Mesendoderm (in vitro differentiated cells): ENCODE data around the gene LONP2.
A peak's percentile ranks its signal among the peaks of the same experiment; 100 is the strongest.

Experiments used
- DNase-seq: peaks from one replicate; pipeline ENCODE4 v3.0.0; 2013
- H2AK5ac ChIP-seq: 2 replicates; pipeline ENCODE4 v1.6.1; 2013; ENCODE audit warnings: low read length, inconsistent platforms
- H2BK120ac ChIP-seq: 2 replicates; pipeline ENCODE4 v1.6.1; 2013; ENCODE audit warnings: low read depth, mild to moderate bottlenecking, low read length, moderate library complexity, mixed read lengths
- H2BK15ac ChIP-seq: replicated peaks from 2 replicates; pipeline ENCODE4 v1.6.1; 2013; ENCODE audit warnings: low read depth, mild to moderate bottlenecking, moderate library complexity
- H2BK5ac ChIP-seq: 2 replicates; pipeline ENCODE4 v1.6.1; 2013; ENCODE audit warnings: low read length, inconsistent platforms
- H3K18ac ChIP-seq: 2 replicates; pipeline ENCODE4 v1.6.1; 2013; ENCODE audit warnings: mild to moderate bottlenecking, low read length, mixed read lengths
- H3K23ac ChIP-seq: one replicate; pipeline ENCODE4 v1.6.1; 2013; ENCODE audit warnings: low read length
- H3K27ac ChIP-seq: 2 replicates; pipeline ENCODE4 v1.5.1; 2013; ENCODE audit warnings: low read depth, mild to moderate bottlenecking, inconsistent platforms, low read length, moderate library complexity
- H3K27me3 ChIP-seq: 2 replicates; pipeline ENCODE4 v1.6.1; 2013; ENCODE audit warnings: low read length, control low read depth, mild to moderate bottlenecking, inconsistent platforms; ENCODE audit not compliant: insufficient read depth, poor library complexity
- H3K36me3 ChIP-seq: 2 replicates; pipeline ENCODE4 v1.6.1; 2013; ENCODE audit warnings: low read length, inconsistent platforms; ENCODE audit not compliant: control insufficient read depth, insufficient read depth
- H3K4ac ChIP-seq: one replicate; pipeline ENCODE4 v1.6.1; 2013; ENCODE audit warnings: low read depth, mild to moderate bottlenecking, low read length, moderate library complexity
- H3K4me1 ChIP-seq: 2 replicates; pipeline ENCODE4 v1.6.1; 2013; ENCODE audit warnings: low read depth, low read length, inconsistent platforms; ENCODE audit not compliant: control insufficient read depth
- H3K4me2 ChIP-seq: 2 replicates; pipeline ENCODE4 v1.6.1; 2013; ENCODE audit warnings: low read length
- H3K4me3 ChIP-seq: 2 replicates; pipeline ENCODE4 v1.5.1; 2013; ENCODE audit warnings: mild to moderate bottlenecking, low read length
- H3K56ac ChIP-seq: one replicate; pipeline ENCODE4 v1.6.1; 2013; ENCODE audit warnings: low read length
- H3K79me1 ChIP-seq: 2 replicates; pipeline ENCODE4 v1.6.1; 2013; ENCODE audit warnings: low read length, inconsistent platforms
- H3K79me2 ChIP-seq: 2 replicates; pipeline ENCODE4 v1.6.1; 2013; ENCODE audit warnings: mild to moderate bottlenecking, low read length; ENCODE audit not compliant: control insufficient read depth, insufficient read depth
- H3K9ac ChIP-seq: 2 replicates; pipeline ENCODE4 v1.6.1; 2013; ENCODE audit warnings: low read length, inconsistent platforms
- H4K5ac ChIP-seq: one replicate; pipeline ENCODE4 v1.6.1; 2013; ENCODE audit warnings: low read length
- H4K8ac ChIP-seq: one replicate; pipeline ENCODE4 v1.6.1; 2013; ENCODE audit warnings: low read depth, mild to moderate bottlenecking, control low read depth, low read length, moderate library complexity
- WGBS: extraction: QIAGEN DNeasy Blood & Tissue Kit; methylation state at CpG from one replicate; pipeline ENCODE4 v1.1.7; 2013; ENCODE audit warnings: low lambda C conversion rate, missing lambda C conversion rate; ENCODE audit not compliant: insufficient coverage; ENCODE audit errors: extremely low coverage; 5-methylcytosine and 5-hydroxymethylcytosine counted together

LONP2 gene

GRCh38 chr16:48294724-48295123 lies 50.6 kb downstream of the LONP2 start:
- Histone ChIP-seq H3K36me3 (no peaks in the 10 kb centered on the region), H3K18ac (no peak overlapping the region), H2BK5ac (no peak overlapping the region), H3K4me2 (no peak overlapping the region), H3K56ac (no peak overlapping the region), H2AK5ac (no peak overlapping the region), H3K4me3 (no peak overlapping the region), H2BK120ac (no peak overlapping the region), H3K23ac (no peak overlapping the region), H4K8ac (no peak overlapping the region), H3K27me3 (no peaks in the 10 kb centered on the region), H4K5ac (no peak overlapping the region), H3K4me1 (no peaks in the 10 kb centered on the region), H3K4ac (no peak overlapping the region), H2BK15ac (no peak overlapping the region), H3K79me2 (no peaks in the 10 kb centered on the region), H3K9ac (no peak overlapping the region), H3K27ac (no peak overlapping the region), H3K79me1 (no peaks in the 10 kb centered on the region)
- DNase-seq = no peak
- 100% methylated on average over 1 of the region's 1 CpG for WGBS

DNA sequence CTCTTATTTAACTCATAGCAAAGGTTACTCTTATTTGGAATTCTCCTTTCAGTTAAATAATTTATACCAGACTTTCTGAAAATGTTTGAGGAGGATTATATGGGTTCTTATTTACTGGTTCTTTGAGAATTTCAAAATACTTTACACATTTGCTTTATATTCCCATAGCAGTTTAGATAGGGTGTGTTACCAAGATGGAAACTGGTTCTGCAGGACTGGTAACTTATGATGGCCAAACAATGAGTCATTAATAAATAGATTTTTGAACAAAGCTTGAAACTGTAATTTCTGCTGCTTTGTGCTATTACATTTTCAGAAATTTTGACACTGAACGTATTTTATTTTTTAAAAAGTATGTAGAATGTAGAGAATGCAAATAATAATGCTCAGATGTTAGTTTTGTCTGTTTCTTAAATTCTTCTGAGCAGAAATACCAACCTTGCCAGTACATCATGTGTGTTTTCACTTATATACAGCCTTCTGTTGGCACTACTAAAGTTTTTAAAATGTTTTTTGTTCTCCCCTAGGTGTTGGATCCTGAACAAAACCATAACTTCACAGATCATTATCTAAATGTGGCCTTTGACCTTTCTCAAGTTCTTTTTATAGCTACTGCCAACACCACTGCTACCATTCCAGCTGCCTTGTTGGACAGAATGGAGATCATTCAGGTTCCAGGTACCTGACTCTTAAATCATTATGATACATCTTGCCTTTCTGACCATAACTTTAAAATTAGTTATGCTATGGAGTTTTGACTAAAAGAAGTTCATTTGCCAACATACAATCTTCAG lies 51.6 kb downstream of the LONP2 start:
- Histone ChIP-seq H3K56ac (no peak overlapping the region), H4K8ac (no peak overlapping the region), H2AK5ac (no peak overlapping the region), H3K4me2 (no peak overlapping the region), H3K27me3 (no peaks in the 10 kb centered on the region), H3K36me3 (no peaks in the 10 kb centered on the region), H3K9ac (no peak overlapping the region), H3K4me3 (no peak overlapping the region), H2BK120ac (no peak overlapping the region), H3K79me1 (no peaks in the 10 kb centered on the region), H3K18ac (no peak overlapping the region), H3K79me2 (no peaks in the 10 kb centered on the region), H3K4ac (no peak overlapping the region), H3K27ac (no peak overlapping the region), H3K23ac (no peak overlapping the region), H3K4me1 (no peaks in the 10 kb centered on the region), H4K5ac (no peak overlapping the region), H2BK15ac (no peak overlapping the region), H2BK5ac (no peak overlapping the region)
- no CpG with 5 or more reads among the region's 1 CpG for WGBS
- no peak for DNase-seq

- H3K79me1 ChIP-seq = no peaks in the 10 kb centered on the region
- peaks cover 2% of the 10 kb centered on the region for H3K36me3 ChIP-seq
- H3K27me3 ChIP-seq = no peaks in the 10 kb centered on the region
- DNase-seq = no peak
- WGBS = no CpG with 5 or more reads among the region's 4 CpGs
- no peak overlapping the region for H4K5ac ChIP-seq
- H3K4me3 ChIP-seq = no peak overlapping the region
- H3K4ac ChIP-seq = no peak overlapping the region
- H3K4me1 ChIP-seq = no peaks in the 10 kb centered on the region
- no peak overlapping the region for H3K4me2 ChIP-seq
- H3K9ac ChIP-seq = no peak overlapping the region
- no peak overlapping the region for H2BK5ac ChIP-seq
- H2BK120ac ChIP-seq = no peak overlapping the region
- H3K18ac ChIP-seq = no peak overlapping the region
- no peaks in the 10 kb centered on the region for H3K79me2 ChIP-seq
- no peak overlapping the region for H4K8ac ChIP-seq
- no peak overlapping the region for H3K23ac ChIP-seq
- H3K27ac ChIP-seq = no peak overlapping the region
- no peak overlapping the region for H3K56ac ChIP-seq
- H2BK15ac ChIP-seq = no peak overlapping the region
- H2AK5ac ChIP-seq = no peak overlapping the region
Observed at GRCh38 chr16:48299471-48299870, 55.4 kb downstream of the LONP2 start.

DNA sequence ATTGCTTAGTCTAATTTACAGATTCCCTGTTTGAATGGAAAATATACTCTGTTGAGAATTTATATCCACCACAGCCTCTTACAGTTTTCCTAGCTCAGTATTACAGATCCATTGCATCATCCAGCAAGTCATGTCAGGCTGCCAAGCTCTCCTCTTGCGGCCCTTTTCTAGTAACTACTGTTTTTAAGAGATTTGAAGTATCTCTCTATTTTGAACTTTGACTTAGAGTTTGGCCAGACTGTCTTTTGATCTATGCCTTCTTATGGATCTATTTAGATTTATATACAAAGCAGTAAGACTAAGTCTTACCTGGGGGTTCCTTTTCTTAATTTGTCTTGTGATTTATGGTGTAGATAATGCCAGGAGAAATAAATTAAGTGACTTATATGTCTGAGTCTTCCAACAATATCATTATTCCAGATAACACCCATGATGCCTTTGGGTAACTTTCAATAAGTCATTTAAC lies 56.3 kb downstream of the LONP2 start:
- Histone ChIP-seq H4K5ac (no peak overlapping the region), H3K56ac (no peak overlapping the region), H3K79me2 (no peaks in the 10 kb centered on the region), H3K9ac (no peak overlapping the region), H3K18ac (no peak overlapping the region), H3K4me2 (no peak overlapping the region), H3K36me3 (peaks cover 2% of the 10 kb centered on the region), H4K8ac (no peak overlapping the region), H2BK5ac (no peak overlapping the region), H3K27ac (no peak overlapping the region), H2BK15ac (no peak overlapping the region), H3K23ac (no peak overlapping the region), H3K79me1 (no peaks in the 10 kb centered on the region), H3K27me3 (no peaks in the 10 kb centered on the region), H2BK120ac (no peak overlapping the region), H3K4me1 (no peaks in the 10 kb centered on the region), H2AK5ac (no peak overlapping the region), H3K4me3 (no peak overlapping the region), H3K4ac (no peak overlapping the region)
- WGBS = no CpG with 5 or more reads among the region's 1 CpG
- peak; percentile 66 for DNase-seq

- Histone ChIP-seq H3K9ac (no peak overlapping the region), H4K5ac (no peak overlapping the region), H2BK5ac (no peak overlapping the region), H3K27me3 (no peaks in the 10 kb centered on the region), H3K4me2 (no peak overlapping the region), H3K4me1 (no peaks in the 10 kb centered on the region), H2AK5ac (no peak overlapping the region), H3K56ac (no peak overlapping the region), H3K18ac (no peak overlapping the region), H3K4me3 (no peak overlapping the region), H2BK120ac (no peak overlapping the region), H4K8ac (no peak overlapping the region), H3K36me3 (no peaks in the 10 kb centered on the region), H3K27ac (no peak overlapping the region), H3K23ac (no peak overlapping the region), H3K79me2 (no peaks in the 10 kb centered on the region), H3K4ac (no peak overlapping the region), H3K79me1 (no peaks in the 10 kb centered on the region), H2BK15ac (no peak overlapping the region)
- no CpG with 5 or more reads among the region's 7 CpGs for WGBS
- no peak for DNase-seq
Observed at GRCh38 chr16:48308535-48308934, 64.4 kb downstream of the LONP2 start.
